IPS-11a (cell line): ENCODE results near the gene EPB41L4A.

Experiments
- H3K4me3 ChIP-seq: one replicate; pipeline ENCODE4 v1.5.1; 2013; ENCODE audit warnings: low read depth, low read length, control low read depth

EPB41L4A gene

GRCh38 chr5:112165399-112165798 is 253.7 kb downstream of the EPB41L4A start:
- no peak overlapping the region for H3K4me3 ChIP-seq

- no peak overlapping the region for H3K4me3 ChIP-seq
These were observed 255.6 kb downstream of the EPB41L4A start for GRCh38 chr5:112163435-112163834.

- peak overlapping the region; percentile 99 for H3K4me3 ChIP-seq
These were observed 257.7 kb downstream of the EPB41L4A start for GRCh38 chr5:112161392-112161748.

- peak overlapping the region; percentile 99 for H3K4me3 ChIP-seq
These were observed 258.3 kb downstream of the EPB41L4A start for GRCh38 chr5:112160652-112161391.

GRCh38 chr5:112159435-112159834 is 259.6 kb downstream of the EPB41L4A start:
- H3K4me3 ChIP-seq, result no peak overlapping the region

GRCh38 chr5:112156211-112156610 is 262.9 kb downstream of the EPB41L4A start:
- H3K4me3 ChIP-seq, result no peak overlapping the region

GRCh38 chr5:112154940-112155686 is 264.0 kb downstream of the EPB41L4A start:
- H3K4me3 ChIP-seq, result no peak overlapping the region

GRCh38 chr5:112149727-112150126 is 269.4 kb downstream of the EPB41L4A start:
- no peak overlapping the region for H3K4me3 ChIP-seq

- H3K4me3 ChIP-seq, result no peak overlapping the region
These were observed 272.5 kb downstream of the EPB41L4A start for GRCh38 chr5:112146323-112147226.

- H3K4me3 ChIP-seq, result no peak overlapping the region
These were observed 275.4 kb downstream of the EPB41L4A start for GRCh38 chr5:112143690-112144089.

GRCh38 chr5:112142769-112143270 is 276.3 kb downstream of the EPB41L4A start:
- H3K4me3 ChIP-seq, result no peak overlapping the region

GRCh38 chr5:112141582-112141981 is 277.5 kb downstream of the EPB41L4A start:
- H3K4me3 ChIP-seq, result no peak overlapping the region

- no peak overlapping the region for H3K4me3 ChIP-seq
These were observed 280.6 kb downstream of the EPB41L4A start for GRCh38 chr5:112138526-112138925.

- H3K4me3 ChIP-seq, result no peak overlapping the region
These were observed 282.3 kb downstream of the EPB41L4A start for GRCh38 chr5:112136773-112137172.

GRCh38 chr5:112127861-112128260 is 291.2 kb downstream of the EPB41L4A start:
- H3K4me3 ChIP-seq, result no peak overlapping the region

GRCh38 chr5:112126982-112127381 is 292.1 kb downstream of the EPB41L4A start:
- no peak overlapping the region for H3K4me3 ChIP-seq

- no peak overlapping the region for H3K4me3 ChIP-seq
These were observed 293.2 kb downstream of the EPB41L4A start for GRCh38 chr5:112125903-112126302.

- no peak overlapping the region for H3K4me3 ChIP-seq
These were observed 294.3 kb downstream of the EPB41L4A start for GRCh38 chr5:112124788-112125187.

GRCh38 chr5:112123086-112123485 is 296.0 kb downstream of the EPB41L4A start:
- H3K4me3 ChIP-seq, result no peak overlapping the region

GRCh38 chr5:112122353-112122752 is 296.7 kb downstream of the EPB41L4A start:
- no peak overlapping the region for H3K4me3 ChIP-seq

- H3K4me3 ChIP-seq, result no peak overlapping the region
These were observed 297.8 kb downstream of the EPB41L4A start for GRCh38 chr5:112121258-112121657.
